HL-60 (cell line): ENCODE results near the gene CHST9.

Experiments
- DNase-seq, 2 experiments: peaks; one replicate each; pipeline ENCODE4 v3.0.0-alpha.2; 2010 to 2020; ENCODE audit warnings: low read depth in 1 of 2, low spot score in 1 of 2
- H3K27ac ChIP-seq: fragments of 250-450 bp; sonication (Bioruptor Pico); replicated peaks from 2 replicates; pipeline ENCODE4 v1.5.1; 2020; ENCODE audit warnings: mild to moderate bottlenecking, moderate library complexity
- H3K27me3 ChIP-seq: fragments of 250-450 bp; sonication (Bioruptor Pico); 2 replicates; pipeline ENCODE4 v1.5.1; 2021; ENCODE audit warnings: mild to moderate bottlenecking, moderate library complexity; ENCODE audit not compliant: insufficient read depth, poor library complexity, severe bottlenecking
- H3K4me3 ChIP-seq: replicated peaks from 2 replicates; pipeline ENCODE4 v1.5.1; 2011; ENCODE audit warnings: mild to moderate bottlenecking, control low read depth, low read length; ENCODE audit not compliant: insufficient read depth
- GABPA ChIP-seq: IDR thresholded peaks from 2 replicates; pipeline ENCODE4 v1.6.1; 2012; ENCODE audit warnings: low read depth
- POLR2AphosphoS5 ChIP-seq: IDR thresholded peaks from 2 replicates; pipeline ENCODE4 v1.6.1; 2012; ENCODE audit warnings: low read depth
- SPI1 ChIP-seq: IDR thresholded peaks from 2 replicates; pipeline ENCODE4 v1.6.1; 2012; ENCODE audit warnings: low read depth, mild to moderate bottlenecking, borderline replicate concordance
- TF ChIP-seq, protein P1 (sequence below): IDR thresholded peaks from one replicate; pipeline ENCODE4 v1.5.1; 2011; ENCODE audit warnings: low read length, control low read depth, inconsistent platforms; ENCODE audit not compliant: insufficient read depth
- TF ChIP-seq, protein P2 (sequence below): IDR thresholded peaks from 2 replicates; pipeline ENCODE4 v1.6.1; 2012; ENCODE audit warnings: low read depth; ENCODE audit not compliant: insufficient replicate concordance

Gene CHST9

GRCh38 chr18:26867471-26867870 is 317.6 kb downstream of the CHST9 start:
- TF ChIP-seq, protein P1, sequence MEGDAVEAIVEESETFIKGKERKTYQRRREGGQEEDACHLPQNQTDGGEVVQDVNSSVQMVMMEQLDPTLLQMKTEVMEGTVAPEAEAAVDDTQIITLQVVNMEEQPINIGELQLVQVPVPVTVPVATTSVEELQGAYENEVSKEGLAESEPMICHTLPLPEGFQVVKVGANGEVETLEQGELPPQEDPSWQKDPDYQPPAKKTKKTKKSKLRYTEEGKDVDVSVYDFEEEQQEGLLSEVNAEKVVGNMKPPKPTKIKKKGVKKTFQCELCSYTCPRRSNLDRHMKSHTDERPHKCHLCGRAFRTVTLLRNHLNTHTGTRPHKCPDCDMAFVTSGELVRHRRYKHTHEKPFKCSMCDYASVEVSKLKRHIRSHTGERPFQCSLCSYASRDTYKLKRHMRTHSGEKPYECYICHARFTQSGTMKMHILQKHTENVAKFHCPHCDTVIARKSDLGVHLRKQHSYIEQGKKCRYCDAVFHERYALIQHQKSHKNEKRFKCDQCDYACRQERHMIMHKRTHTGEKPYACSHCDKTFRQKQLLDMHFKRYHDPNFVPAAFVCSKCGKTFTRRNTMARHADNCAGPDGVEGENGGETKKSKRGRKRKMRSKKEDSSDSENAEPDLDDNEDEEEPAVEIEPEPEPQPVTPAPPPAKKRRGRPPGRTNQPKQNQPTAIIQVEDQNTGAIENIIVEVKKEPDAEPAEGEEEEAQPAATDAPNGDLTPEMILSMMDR, result no peak
- TF ChIP-seq SPI1, result no peak
- peaks cover 15% of the 10 kb centered on the region for H3K27me3 ChIP-seq
- no peak overlapping the region for H3K4me3 ChIP-seq
- DNase-seq, result no peak
- no peak overlapping the region for H3K27ac ChIP-seq

- TF ChIP-seq GABPA, result no peak
- no peak for TF ChIP-seq SPI1
- DNase-seq, result no peak
- H3K27ac ChIP-seq, result no peak within 1 kb of the TSS
- H3K27me3 ChIP-seq, result peaks cover 28% of the 10 kb centered on the region
- no peak within 1 kb of the TSS for H3K4me3 ChIP-seq
These were observed 319.6 kb downstream of the CHST9 start, which contains the start of gene AQP4 for GRCh38 chr18:26865557-26865956. TSS of gene AQP4 (minus strand) at chr18:26865707. CDS start at chr18:26865689, 18 bp downstream.

GRCh38 chr18:26864658-26865057 is 320.4 kb downstream of the CHST9 start:
- DNase-seq, result no peak
- Histone ChIP-seq H3K4me3 (no peak overlapping the region), H3K27me3 (peaks cover 28% of the 10 kb centered on the region), H3K27ac (no peak overlapping the region)
- TF ChIP-seq, protein P2, sequence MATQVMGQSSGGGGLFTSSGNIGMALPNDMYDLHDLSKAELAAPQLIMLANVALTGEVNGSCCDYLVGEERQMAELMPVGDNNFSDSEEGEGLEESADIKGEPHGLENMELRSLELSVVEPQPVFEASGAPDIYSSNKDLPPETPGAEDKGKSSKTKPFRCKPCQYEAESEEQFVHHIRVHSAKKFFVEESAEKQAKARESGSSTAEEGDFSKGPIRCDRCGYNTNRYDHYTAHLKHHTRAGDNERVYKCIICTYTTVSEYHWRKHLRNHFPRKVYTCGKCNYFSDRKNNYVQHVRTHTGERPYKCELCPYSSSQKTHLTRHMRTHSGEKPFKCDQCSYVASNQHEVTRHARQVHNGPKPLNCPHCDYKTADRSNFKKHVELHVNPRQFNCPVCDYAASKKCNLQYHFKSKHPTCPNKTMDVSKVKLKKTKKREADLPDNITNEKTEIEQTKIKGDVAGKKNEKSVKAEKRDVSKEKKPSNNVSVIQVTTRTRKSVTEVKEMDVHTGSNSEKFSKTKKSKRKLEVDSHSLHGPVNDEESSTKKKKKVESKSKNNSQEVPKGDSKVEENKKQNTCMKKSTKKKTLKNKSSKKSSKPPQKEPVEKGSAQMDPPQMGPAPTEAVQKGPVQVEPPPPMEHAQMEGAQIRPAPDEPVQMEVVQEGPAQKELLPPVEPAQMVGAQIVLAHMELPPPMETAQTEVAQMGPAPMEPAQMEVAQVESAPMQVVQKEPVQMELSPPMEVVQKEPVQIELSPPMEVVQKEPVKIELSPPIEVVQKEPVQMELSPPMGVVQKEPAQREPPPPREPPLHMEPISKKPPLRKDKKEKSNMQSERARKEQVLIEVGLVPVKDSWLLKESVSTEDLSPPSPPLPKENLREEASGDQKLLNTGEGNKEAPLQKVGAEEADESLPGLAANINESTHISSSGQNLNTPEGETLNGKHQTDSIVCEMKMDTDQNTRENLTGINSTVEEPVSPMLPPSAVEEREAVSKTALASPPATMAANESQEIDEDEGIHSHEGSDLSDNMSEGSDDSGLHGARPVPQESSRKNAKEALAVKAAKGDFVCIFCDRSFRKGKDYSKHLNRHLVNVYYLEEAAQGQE, result no peak
- TF ChIP-seq, protein P1, result no peak
- no peak for TF ChIP-seq SPI1
- TF ChIP-seq POLR2AphosphoS5, result no peak
- no peak for TF ChIP-seq GABPA

DNA sequence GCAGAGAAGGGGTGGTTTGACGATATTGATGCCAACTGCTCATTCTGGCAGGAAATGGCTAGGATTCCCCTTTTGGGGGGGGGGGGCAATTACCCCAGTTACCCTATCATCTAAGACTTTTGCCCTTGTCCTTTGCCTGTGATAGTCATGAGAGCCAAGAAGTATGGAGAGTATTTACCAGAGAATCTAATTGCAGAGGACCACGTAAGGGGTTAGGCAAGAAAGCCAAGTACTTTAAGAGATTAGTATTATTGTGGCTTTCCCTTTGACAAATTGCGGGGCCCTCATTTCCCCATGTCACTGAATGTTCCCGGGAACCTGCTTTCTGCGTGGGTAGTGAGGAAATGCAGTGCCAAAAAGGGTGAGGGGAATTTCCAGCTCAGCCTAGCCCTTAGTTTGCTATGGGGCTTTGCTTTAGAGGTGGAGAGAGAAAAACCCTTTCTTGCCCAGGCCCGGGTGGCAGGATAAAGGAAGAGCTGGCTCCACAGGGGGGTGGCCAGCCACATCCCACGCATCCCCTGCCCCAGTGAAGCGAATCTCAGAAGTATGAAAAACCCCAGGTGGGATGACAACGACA is 321.1 kb downstream of the CHST9 start:
- no peak overlapping the region for H3K27ac ChIP-seq
- no peak overlapping the region for H3K4me3 ChIP-seq
- peaks cover 28% of the 10 kb centered on the region for H3K27me3 ChIP-seq
- no peak for DNase-seq
- TF ChIP-seq POLR2AphosphoS5 (no peak), GABPA (no peak), SPI1 (no peak)
- TF ChIP-seq, protein P2, result no peak
- TF ChIP-seq, protein P1, result no peak
